ENCODE data around the gene KANK2.
A peak's percentile ranks its signal among the peaks of the same experiment; 100 is the strongest.

Gene KANK2

DNA sequence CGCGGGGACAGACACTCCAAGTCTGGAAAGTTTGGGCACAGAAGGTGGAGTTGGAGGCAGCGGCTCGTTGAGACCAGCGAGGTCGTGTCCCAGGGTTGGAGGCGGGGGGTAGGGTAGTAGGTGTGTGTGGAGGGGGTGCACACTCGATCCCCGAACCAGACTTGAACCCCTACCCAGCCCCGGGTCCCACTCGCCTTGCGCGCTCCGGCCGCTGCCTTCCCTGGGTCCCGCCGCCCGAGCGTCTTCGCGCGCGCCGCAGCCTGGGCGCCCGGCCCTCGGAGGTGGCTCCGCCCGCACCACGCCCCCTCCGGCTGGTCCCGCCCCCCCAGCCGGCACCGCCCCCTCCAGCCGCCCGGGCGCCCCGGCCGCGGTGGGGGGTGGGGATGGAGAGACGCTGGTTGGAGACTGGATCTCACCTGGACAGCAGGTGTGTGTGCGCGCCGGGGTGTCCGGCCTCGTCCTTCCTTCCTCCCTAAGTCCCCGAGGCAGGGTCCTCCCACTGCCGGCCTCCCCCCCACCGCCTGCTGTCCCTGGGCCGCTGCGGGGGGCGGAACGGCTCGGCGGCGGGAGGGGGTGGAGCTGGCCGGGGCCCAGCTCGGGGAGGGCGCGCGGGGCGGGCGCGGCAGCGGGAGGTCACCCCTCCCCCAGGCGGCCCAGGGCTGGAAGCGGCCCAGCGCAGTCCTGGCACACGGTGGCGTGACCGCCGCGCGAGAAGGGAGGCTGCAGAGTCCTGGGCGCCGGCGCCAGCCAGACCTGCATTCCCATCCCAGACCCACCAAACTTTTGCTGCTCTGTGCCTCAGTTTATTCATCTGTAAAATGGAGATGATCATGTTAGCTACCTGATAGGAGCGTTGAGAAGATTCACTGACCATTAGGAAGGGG is at the start of gene KANK2:
Gene KANK2, minus strand, starts transcription at position 255 of the 884 bp plus-strand sequence. CDS start 3,034 bp downstream, outside the sequence.
- DNase-seq (ENCODE audit: low read depth), result peak; percentile 57

- no peak for DNase-seq (ENCODE audit: low read depth)
These were observed 49.6 kb upstream of the KANK2 start for GRCh38 chr19:11246941-11247340.

DNA sequence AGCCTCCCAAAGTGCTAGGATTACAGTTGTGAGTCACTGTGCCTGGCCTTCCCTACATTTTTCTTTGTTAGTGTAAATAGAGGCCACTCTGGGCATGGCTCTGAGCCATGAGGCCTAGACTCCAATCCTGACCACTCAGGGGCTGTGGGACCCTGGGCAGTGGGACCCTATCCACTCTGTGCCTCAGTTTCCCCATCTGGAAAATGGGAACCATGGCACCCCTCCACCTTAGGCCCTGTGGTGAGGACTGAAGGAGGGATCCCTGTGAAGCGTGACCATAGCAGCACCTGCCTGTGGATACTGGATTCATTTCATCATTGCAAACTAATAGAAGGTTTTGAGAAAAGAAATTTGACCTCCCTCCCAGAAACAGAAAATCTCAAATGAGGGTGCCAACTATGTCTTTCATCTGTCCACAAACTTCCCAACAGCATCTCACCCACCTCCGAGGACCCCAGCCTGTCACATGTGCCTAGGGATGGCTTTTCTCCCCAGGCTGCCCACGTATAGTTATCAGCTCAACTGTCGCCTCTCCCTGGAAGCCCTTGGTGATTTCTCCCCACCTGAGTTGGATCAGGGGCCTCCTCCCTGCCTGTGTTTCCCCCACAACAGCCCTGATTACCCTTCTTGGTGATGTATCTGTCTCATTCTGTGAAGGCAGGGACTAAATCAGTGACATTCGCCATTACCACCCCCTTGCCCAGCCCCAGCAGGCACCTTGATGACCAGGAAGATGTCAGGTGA is 47.7 kb upstream of the KANK2 start:
- DNase-seq (ENCODE audit: low read depth), result no peak

GRCh38 chr19:11243798-11244169 is 46.4 kb upstream of the KANK2 start:
- DNase-seq (ENCODE audit: low read depth), result no peak

GRCh38 chr19:11242864-11243797 is 45.8 kb upstream of the KANK2 start:
- DNase-seq (ENCODE audit: low read depth), result peak; percentile 76

GRCh38 chr19:11242025-11242424 is 44.7 kb upstream of the KANK2 start:
- no peak for DNase-seq (ENCODE audit: low read depth)

DNA sequence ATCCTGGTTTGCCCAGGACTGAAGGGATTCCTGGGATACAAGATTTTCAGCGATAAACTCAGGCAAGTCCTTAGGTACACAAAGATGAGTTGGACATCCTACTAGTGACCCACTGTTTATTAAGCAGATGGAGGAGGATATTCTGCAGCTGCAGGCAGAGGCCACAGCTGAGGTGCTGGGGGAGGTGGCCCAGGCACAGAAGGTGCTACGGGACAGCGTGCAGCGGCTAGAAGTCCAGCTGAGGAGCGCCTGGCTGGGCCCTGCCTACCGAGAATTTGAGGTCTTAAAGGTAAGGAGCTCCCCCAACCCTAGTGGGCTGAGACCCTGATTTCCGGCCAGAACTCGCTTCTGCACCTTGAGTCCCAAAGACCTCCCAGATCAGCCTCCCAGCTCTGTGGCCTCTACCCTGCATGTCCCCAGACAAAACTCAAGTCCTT is 42.7 kb upstream of the KANK2 start:
- no peak for DNase-seq (ENCODE audit: low read depth)

DNA sequence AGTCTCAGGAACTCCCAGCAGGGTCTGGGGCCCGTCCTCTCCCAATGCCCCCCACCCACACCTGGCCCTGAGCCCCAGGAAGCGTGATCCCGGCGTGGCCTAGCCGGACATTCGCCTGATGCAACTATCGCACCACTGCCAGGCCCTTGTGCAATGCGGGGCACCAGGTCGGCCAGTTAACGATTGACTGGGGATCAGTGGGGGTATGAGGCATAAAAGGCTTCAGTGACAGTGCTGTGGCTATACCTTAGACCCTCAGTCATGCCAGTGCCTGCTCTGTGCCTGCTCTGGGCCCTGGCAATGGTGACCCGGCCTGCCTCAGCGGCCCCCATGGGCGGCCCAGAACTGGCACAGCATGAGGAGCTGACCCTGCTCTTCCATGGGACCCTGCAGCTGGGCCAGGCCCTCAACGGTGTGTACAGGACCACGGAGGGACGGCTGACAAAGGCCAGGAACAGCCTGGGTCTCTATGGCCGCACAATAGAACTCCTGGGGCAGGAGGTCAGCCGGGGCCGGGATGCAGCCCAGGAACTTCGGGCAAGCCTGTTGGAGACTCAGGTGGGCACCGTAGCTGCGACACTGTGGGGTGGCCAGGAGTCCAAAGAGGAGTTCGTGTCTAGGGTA is 42.1 kb upstream of the KANK2 start, which contains the start of gene ANGPTL8:
Gene ANGPTL8, plus strand, starts transcription at position 243 of the 624 bp plus-strand sequence. Its CDS starts 19 bp downstream, at position 262.
- DNase-seq (ENCODE audit: low read depth), result no peak

DNA sequence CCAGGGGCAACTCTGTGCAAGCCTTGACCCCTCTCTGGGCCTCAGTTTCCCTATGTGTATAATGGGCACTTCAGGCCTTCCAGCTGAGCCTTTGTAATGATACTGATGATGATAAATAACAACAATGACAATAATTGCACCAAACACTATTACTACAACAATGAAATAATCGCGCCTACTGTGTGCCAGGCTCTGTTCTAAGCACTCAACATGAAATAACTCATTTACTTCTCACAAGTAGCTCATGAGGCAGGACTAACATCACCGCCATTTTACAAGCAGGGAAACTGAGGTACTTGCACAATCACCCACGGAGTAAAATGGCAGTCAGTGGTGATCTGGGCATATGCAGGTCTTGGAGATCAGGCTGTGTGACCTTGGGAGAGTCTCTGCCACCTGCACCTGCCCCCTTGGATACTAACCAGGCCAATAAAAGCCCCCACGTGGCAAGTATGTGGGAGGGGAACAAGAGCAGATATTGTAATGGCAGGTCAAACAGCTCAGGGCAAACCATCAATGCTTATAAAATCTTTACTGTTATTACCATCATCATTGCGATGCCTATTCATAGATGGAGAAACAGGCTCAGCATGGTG is 41.5 kb upstream of the KANK2 start:
- DNase-seq (ENCODE audit: low read depth), result no peak

DNA sequence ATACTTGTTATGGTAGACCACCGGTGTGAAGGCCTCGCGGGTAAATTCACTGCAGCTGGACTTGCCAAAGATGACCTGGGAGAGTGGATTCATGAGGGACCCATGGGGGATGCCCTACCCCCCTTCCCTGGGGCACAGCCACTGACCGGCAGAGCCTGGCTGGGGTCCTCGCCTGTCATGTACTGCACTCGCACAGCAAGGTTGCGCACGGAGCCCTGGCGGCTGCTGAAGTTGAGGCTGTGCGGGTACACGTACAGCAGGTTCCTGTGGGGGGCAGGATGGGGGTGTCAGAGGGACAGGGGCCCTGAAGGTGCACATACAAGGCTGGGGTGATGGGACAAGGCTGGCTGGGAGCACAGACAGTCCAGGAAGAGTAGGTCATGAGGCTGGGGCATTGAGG is 40.7 kb upstream of the KANK2 start:
- no peak for DNase-seq (ENCODE audit: low read depth)

DNA sequence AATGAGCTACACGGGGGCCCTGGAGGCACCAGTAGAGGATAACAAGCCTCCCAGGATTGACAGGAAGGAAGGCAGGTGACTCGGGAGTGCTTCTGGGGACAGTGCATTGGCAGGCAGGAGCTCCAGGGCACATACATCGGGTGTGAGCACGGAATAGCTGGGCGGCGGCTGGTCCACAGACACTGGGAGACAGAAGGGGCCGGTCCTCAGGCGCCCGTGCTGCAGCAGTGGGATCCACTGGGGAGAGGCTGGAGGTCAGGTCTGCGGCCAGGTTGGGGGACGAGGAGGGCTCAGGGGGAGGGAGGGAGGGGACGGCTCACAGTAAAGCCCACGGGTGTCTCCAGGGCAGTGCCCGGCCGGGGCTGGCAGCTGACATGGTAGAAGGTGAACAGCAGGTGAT is 40.0 kb upstream of the KANK2 start:
- no peak for DNase-seq (ENCODE audit: low read depth)

DNA sequence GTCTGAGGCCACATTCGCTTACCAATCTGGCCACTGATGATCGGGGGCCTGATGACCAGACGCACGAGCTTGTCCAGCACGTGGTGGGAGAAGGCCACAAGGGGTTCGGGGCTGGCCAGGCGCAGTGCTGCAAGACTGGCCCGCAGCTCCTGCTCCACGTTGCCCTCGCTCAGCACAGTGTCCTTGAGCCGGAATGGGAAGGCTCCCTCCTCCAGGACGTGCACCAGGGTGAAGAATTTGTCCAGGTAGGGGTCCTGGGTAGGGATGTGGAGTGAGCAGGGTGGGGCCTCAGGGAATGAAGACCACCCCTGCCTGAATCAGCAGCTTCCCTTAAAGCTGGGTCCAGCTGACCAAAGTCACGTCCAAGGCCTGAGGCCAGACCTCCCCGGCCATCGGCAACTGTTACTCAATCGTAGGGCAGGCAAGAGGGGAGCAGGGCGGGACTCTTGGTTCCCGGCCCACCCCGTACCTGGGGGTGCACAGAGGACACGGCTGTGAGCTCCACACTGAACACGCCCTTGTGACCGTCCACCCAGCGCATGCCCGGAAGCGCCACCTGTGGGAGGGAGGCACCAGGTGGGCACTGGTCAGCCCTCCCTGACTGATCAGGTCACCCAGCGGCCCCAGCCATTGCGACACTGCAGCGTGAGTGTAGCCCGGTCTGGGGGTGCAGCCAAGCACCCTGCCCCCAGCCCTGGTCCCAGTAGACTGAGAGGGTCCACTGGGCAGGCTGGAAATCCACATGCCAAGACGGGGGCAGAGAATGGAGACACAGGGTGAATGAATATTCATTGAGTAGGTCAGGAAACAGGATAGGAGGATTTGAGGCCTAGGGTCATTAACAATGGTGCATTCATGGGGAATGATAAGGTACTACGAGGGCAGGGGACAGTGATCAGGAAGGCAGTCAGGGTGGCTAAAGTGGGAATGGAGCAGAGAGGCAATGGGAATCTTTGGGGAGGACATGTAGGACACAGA is 39.3 kb upstream of the KANK2 start:
- no peak for DNase-seq (ENCODE audit: low read depth)

- no peak for DNase-seq (ENCODE audit: low read depth)
These were observed 37.2 kb upstream of the KANK2 start for GRCh38 chr19:11234486-11235075.

- no peak for DNase-seq (ENCODE audit: low read depth)
These were observed 35.7 kb upstream of the KANK2 start for GRCh38 chr19:11233073-11233472.

DNA sequence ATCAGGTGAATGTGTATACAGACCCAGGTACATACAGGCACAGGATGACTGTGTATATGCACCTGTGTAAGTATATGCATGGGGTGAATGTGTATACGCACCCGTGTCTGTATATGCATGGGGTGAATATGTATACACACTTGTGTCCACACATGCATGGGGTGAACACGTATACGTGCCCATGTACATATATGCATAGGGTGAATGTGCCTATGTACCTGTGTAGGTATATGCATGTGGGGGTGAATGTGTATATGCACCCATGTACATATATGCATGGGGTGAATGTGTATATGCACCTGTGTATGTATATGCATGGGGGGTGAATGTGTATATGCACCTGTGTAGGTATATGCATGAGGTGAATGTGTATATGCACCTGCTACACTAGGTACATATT is 35.2 kb upstream of the KANK2 start:
- no peak for DNase-seq (ENCODE audit: low read depth)

- no peak for DNase-seq (ENCODE audit: low read depth)
These were observed 33.5 kb upstream of the KANK2 start for GRCh38 chr19:11230621-11231386.

DNA sequence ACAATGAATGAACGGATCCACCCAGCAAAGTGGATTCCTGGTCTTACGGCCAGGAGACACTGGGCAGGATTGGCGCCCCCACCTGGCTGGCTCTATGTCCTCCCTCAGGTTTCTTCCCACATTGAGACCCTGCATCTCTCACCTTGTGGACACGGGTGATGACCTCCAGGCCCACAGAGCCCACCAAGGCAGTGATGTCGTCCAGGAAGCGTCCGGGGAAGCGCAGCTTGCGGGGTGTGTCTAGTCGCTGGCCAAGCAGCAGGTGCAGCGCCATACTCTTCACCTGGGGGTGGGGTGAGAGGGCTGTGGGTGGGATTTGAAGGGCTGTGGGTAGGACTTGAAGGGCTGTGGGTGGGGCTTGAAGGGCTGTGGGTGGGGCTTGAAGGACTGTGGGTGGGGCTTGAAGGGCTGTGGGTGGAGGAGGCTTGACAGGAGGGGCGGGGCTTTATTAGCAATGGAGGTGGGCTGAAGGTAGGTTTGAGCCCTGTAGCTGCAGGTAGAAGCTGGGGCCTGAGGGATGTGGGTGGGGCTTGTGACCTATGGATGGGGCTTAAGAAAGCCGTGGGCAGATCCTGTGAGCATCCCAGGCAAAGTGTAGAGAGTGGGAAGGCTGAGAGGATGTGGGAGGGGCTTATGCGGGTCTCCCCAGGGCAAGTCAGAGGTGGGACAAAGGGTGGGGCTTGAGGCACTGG is 30.0 kb upstream of the KANK2 start:
- no peak for DNase-seq (ENCODE audit: low read depth)

DNA sequence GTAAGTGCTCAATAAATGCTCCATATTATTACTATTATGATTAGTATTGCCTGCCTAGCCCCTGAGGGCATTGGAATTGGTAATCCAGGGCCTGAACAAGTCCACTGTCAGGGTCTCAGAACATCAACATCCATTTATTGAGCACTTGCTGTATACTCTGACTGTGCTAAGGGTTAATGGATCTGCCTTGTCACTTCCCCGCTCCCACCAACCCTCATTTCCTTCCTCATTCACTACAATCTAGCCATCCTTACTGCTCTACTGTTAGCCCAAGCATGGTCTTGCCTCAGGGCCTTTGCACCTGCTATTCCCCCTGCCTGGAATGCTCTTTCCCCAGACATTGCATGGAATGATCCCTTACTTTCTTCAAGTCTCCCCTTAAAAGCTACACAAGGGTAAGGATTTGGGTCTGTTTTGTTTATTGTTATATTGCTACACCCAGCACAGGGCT is 29.4 kb upstream of the KANK2 start:
- DNase-seq (ENCODE audit: low read depth), result no peak
